BE2C (cell line): ENCODE measurements around the gene TEX12.
"Not testable (repeated sequence)": the region's sequence is repeated elsewhere in the genome, so short reads cannot be mapped to it uniquely, and the experiment has no call there.

Source experiments
- DNase-seq: peaks from one replicate; pipeline ENCODE4 v3.0.0-alpha.2; 2020
- H3K27me3 ChIP-seq: fragments of 250-450 bp; sonication (Bioruptor Pico); 2 replicates; pipeline ENCODE4 v1.5.1; 2020; ENCODE audit warnings: mild to moderate bottlenecking
- H3K36me3 ChIP-seq: fragments of 250-450 bp; sonication (Bioruptor Pico); 2 replicates; pipeline ENCODE4 v1.5.1; 2020; ENCODE audit warnings: mild to moderate bottlenecking
- H3K4me1 ChIP-seq: fragments of 250-450 bp; sonication (Bioruptor Pico); 2 replicates; pipeline ENCODE4 v1.5.1; 2020
- H3K4me3 ChIP-seq: 2 replicates; pipeline ENCODE4 v1.5.1; 2011; ENCODE audit warnings: low read depth, low read length
- H3K9me3 ChIP-seq: fragments of 250-450 bp; sonication (Bioruptor Pico); 2 replicates; pipeline ENCODE4 v1.5.1; 2020
- TF ChIP-seq, protein P1 (sequence below): IDR thresholded peaks from 2 replicates; pipeline ENCODE4 v1.5.1; 2012; ENCODE audit warnings: mild to moderate bottlenecking, low read depth, low read length

Gene TEX12

GRCh38 chr11:112156956-112157766, 10.0 kb upstream of the TEX12 start:
- H3K4me3 ChIP-seq, result no peak overlapping the region
- H3K9me3 ChIP-seq, result no peaks in the 10 kb centered on the region
- no peak for DNase-seq
- no peaks in the 10 kb centered on the region for H3K4me1 ChIP-seq
- H3K36me3 ChIP-seq, result no peaks in the 10 kb centered on the region
- no peaks in the 10 kb centered on the region for H3K27me3 ChIP-seq
- TF ChIP-seq, protein P1, sequence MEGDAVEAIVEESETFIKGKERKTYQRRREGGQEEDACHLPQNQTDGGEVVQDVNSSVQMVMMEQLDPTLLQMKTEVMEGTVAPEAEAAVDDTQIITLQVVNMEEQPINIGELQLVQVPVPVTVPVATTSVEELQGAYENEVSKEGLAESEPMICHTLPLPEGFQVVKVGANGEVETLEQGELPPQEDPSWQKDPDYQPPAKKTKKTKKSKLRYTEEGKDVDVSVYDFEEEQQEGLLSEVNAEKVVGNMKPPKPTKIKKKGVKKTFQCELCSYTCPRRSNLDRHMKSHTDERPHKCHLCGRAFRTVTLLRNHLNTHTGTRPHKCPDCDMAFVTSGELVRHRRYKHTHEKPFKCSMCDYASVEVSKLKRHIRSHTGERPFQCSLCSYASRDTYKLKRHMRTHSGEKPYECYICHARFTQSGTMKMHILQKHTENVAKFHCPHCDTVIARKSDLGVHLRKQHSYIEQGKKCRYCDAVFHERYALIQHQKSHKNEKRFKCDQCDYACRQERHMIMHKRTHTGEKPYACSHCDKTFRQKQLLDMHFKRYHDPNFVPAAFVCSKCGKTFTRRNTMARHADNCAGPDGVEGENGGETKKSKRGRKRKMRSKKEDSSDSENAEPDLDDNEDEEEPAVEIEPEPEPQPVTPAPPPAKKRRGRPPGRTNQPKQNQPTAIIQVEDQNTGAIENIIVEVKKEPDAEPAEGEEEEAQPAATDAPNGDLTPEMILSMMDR, result no peak

- no peaks in the 10 kb centered on the region for H3K4me1 ChIP-seq
- H3K36me3 ChIP-seq, result no peaks in the 10 kb centered on the region
- H3K27me3 ChIP-seq, result no peaks in the 10 kb centered on the region
- no peak for DNase-seq
- H3K9me3 ChIP-seq, result no peaks in the 10 kb centered on the region
- H3K4me3 ChIP-seq, result no peak overlapping the region
- TF ChIP-seq, protein P1, result no peak
Measured at GRCh38 chr11:112159098-112160065, 7.8 kb upstream of the TEX12 start.

DNA sequence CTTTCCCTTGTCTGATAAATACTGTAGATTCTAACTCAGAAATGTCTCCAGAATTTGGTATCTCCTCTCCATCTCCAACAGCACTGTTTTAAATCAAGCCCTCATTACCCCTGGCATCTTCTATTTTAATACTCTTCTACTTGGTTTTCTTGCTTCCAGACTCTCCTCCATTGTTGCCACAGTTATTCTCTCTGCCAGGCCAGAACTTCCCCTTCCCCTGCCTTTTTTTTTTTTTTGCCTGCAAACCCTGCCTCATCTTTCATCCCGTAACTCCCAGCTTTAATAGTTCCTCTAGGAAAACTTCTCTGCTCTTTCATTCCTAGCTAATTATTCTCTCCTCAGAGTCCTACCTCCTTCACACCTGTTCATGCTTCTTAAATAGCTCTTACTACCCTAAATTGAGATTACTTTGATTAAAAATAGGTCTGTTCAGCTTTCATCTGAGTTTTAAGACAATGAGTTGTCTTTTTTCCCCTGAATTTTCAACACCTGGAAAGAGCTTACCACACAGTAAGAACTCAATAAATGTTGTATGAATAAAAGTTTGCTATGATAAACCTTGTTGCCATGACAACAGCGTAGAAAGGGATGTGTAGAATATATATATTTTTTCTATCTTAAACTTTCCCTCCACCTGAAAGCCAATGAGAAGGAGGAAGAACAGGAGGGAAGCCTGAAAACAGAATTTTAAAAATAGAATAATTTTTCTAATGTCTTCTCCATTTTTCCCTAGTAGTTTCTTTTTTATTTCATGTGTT, 6.9 kb upstream of the TEX12 start:
- Histone ChIP-seq H3K36me3 (no peaks in the 10 kb centered on the region), H3K4me1 (no peaks in the 10 kb centered on the region)

DNA sequence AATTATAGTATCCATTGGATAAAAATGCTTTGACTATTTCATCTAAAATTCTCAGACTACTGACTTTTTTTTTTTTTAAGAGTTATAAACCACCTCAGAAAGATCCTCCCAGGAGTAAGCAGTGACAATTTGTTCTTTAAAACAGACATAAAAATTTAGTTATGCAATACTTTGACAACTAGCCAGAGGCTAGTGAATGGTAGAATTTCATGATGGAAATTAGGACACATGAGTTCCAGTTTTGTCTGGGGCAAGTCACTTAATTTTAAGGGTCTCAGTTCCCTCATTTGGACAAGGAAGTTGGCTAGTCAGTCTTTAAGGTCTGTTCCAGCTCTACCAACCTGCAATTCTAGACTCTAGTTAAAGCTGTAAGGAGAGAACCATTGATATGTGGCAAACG, 6.2 kb upstream of the TEX12 start:
- Histone ChIP-seq H3K27me3 (no peaks in the 10 kb centered on the region), H3K4me3 (no peak overlapping the region), H3K4me1 (no peaks in the 10 kb centered on the region), H3K36me3 (no peaks in the 10 kb centered on the region), H3K9me3 (no peaks in the 10 kb centered on the region)
- TF ChIP-seq, protein P1, result no peak
- DNase-seq, result no peak

More for the DNA sequence above, 6.9 kb upstream of the TEX12 start:
- TF ChIP-seq, protein P1, result no peak
- H3K9me3 ChIP-seq, result no peaks in the 10 kb centered on the region
- no peaks in the 10 kb centered on the region for H3K27me3 ChIP-seq
- DNase-seq, result no peak
- no peak overlapping the region for H3K4me3 ChIP-seq

- H3K27me3 ChIP-seq, DNase-seq, H3K9me3 ChIP-seq, H3K4me1 ChIP-seq, H3K4me3 ChIP-seq, H3K36me3 ChIP-seq: not testable (repeated sequence)
Measured at GRCh38 chr11:112162200-112162599, 5.0 kb upstream of the TEX12 start.
